ENCODE data around the gene ABHD8. TPM values are rescaled to one million over a fixed set of nuclear protein-coding genes. Genes with fewer than 3 reads are reported as not detected.
A peak's percentile ranks its signal among the peaks of the same experiment; 100 is the strongest.

The ABHD8 gene
- total and polyA plus RNA-seq, 3 donors from 2014 or later, result 27.1 to 70.7 (median 49.1) TPM

DNA sequence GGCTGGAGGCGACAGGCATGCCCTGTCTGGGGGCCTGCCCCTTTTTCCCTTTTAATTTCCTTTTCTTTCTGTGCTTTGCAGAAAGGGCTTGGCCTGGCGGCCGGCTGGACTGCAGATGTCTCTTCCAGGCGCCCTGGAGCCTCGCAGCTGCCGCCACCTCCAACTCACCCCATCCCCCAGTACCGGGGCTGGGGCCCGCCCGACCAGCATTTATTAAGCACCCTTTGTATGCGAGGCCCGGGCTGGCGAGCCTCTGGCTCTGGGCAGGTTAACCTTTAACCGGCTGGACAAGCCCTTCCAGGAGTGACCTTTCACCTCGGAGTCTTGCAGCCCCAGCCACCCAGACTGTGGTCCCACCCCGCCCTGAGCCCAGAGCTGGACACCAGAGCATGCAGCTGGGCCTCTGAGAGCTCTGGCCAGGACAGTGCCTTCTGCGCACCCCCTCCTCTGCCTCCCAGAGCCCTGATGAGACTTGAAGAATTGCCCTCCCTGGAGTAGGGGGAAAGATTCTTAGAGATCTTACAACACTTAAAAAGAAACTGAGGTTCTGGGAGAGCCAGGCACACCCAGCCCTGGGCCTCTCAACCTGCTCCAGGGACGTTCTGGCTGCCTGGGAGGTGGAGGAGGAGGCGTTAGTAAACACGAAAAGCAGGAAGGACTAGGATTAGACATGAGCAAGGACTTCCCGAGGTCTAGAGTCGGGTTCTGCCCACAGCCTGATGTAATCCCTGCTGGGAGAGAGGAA lies 56.4 kb downstream of the ABHD8 start:
- DNase-seq, result peak; percentile 54
- Histone ChIP-seq H3K9me3 (no peaks in the 10 kb centered on the region), H3K27me3 (no peaks in the 10 kb centered on the region), H3K27ac (peak overlapping the region; percentile 73 to 82), H3K4me3 (peak overlapping the region; percentile 45 to 71), H3K36me3 (ENCODE audit: low read depth, missing control alignments) (no peaks in the 10 kb centered on the region), H3K4me1 (peaks cover 31% of the 10 kb centered on the region)
- 10 to 11% methylated on average over 18 to 21 of the region's 21 CpGs for WGBS, 2 donors
- no peak for TF ChIP-seq POLR2A (IDR thresholded peaks at IDR 0.05)
- TF ChIP-seq, protein P1, sequence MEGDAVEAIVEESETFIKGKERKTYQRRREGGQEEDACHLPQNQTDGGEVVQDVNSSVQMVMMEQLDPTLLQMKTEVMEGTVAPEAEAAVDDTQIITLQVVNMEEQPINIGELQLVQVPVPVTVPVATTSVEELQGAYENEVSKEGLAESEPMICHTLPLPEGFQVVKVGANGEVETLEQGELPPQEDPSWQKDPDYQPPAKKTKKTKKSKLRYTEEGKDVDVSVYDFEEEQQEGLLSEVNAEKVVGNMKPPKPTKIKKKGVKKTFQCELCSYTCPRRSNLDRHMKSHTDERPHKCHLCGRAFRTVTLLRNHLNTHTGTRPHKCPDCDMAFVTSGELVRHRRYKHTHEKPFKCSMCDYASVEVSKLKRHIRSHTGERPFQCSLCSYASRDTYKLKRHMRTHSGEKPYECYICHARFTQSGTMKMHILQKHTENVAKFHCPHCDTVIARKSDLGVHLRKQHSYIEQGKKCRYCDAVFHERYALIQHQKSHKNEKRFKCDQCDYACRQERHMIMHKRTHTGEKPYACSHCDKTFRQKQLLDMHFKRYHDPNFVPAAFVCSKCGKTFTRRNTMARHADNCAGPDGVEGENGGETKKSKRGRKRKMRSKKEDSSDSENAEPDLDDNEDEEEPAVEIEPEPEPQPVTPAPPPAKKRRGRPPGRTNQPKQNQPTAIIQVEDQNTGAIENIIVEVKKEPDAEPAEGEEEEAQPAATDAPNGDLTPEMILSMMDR (IDR thresholded peaks at IDR 0.05), result no peak
- intact Hi-C loops (cut with DNase I; ENCODE audit: low total_unique reads), result no loop called here

DNA sequence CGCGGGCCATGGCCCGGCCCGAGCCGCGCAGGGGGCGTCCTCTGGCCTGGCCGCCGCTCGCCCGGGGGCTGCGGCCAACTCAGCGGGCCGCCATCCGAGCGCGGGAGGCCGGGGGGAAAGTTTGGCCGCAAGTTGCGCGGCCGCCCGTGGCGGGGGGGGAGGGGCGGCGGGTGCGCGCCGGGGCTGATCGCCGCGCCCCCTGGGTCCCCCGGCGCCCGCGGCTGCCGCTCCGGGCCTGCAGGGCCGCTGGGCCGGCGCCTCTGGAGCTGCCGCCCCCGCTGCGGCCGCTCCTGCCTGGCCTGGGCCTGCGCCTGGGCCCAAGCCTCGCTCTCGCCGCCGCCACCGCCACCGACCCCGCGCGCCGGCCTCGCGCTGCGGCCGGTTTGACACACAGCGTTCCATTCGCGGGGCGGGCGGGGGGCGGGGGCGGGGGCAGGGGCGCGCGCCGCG lies 57.7 kb downstream of the ABHD8 start, which contains the start of gene NR2F6:
Gene NR2F6, minus strand, starts transcription at position 385 of the 450 bp plus-strand sequence. CDS start 699 bp downstream, outside the sequence.
- TF ChIP-seq, protein P1 (IDR thresholded peaks at IDR 0.05), result no peak
- TF ChIP-seq POLR2A (IDR thresholded peaks at IDR 0.05), result no peak
- intact Hi-C loops (cut with DNase I; ENCODE audit: low total_unique reads), result no loop called here
- Histone ChIP-seq H3K9me3 (no peaks in the 10 kb centered on the region), H3K4me1 (peaks cover 39% of the 10 kb centered on the region), H3K27ac (peak within 1 kb of the TSS; percentile 79 to 82), H3K27me3 (no peaks in the 10 kb centered on the region), H3K4me3 (peak within 1 kb of the TSS; percentile 71 to 80), H3K36me3 (ENCODE audit: low read depth, missing control alignments) (no peaks in the 10 kb centered on the region)
- 1% methylated on average over 37 of the region's 72 CpGs; no CpG with 5 or more reads in 1 of the 2 donors for WGBS, 2 donors
- DNase-seq, result no peak

DNA sequence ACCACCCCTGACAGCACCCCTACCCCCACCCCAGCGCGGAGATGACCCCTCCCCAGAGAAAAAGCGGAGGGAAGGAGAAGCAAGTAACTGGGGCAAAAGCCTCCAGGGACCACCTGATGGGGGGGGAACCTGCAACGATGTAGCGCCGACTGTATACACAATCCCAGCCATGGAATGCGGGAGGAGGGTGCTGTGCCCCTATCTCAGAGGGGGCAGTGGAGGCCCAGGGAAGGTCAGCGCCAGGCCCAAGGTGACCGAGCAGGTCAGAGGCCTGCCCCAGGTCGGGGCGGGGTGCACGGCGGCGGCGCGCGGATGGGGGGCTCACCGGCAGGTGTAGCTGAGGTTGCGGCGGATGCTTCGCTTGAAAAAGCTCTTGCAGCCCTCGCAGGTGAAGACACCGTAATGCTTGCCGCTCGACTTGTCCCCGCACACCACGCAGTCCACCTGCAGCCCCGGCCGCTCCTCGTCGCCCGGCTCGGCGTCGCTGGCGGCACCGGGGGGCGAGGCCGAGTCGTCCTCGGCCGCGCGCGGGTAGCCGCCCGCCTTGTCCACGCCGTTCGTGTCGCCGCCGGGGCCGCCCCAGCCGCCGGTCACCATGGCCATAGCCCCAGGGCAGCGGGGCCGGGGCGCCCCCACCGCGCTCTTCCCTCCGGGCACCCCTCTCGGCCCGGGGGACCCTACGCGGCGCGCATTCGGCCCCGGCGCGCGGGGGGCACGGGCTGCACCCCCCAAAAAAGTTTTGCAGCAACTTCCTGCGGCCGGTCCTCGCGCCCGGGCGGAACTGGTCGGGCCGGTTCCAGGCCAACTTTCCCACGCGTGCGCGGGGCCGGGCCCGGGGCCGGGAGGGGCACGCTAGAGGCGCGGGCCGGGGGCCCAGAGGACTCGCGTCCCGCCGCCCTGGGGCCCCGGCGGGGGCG lies 58.3 kb downstream of the ABHD8 start:
- DNase-seq, result no peak
- Histone ChIP-seq H3K9me3 (no peaks in the 10 kb centered on the region), H3K27me3 (no peaks in the 10 kb centered on the region), H3K27ac (peak overlapping the region; percentile 79 to 82), H3K4me3 (peak overlapping the region; percentile 71 to 80), H3K4me1 (peaks cover 44% of the 10 kb centered on the region), H3K36me3 (ENCODE audit: low read depth, missing control alignments) (no peaks in the 10 kb centered on the region)
- intact Hi-C loops (cut with DNase I; ENCODE audit: low total_unique reads), result no loop called here
- TF ChIP-seq POLR2A (IDR thresholded peaks at IDR 0.05), result no peak
- 0% methylated on average over 6 to 31 of the region's 100 CpGs for WGBS, 2 donors

DNA sequence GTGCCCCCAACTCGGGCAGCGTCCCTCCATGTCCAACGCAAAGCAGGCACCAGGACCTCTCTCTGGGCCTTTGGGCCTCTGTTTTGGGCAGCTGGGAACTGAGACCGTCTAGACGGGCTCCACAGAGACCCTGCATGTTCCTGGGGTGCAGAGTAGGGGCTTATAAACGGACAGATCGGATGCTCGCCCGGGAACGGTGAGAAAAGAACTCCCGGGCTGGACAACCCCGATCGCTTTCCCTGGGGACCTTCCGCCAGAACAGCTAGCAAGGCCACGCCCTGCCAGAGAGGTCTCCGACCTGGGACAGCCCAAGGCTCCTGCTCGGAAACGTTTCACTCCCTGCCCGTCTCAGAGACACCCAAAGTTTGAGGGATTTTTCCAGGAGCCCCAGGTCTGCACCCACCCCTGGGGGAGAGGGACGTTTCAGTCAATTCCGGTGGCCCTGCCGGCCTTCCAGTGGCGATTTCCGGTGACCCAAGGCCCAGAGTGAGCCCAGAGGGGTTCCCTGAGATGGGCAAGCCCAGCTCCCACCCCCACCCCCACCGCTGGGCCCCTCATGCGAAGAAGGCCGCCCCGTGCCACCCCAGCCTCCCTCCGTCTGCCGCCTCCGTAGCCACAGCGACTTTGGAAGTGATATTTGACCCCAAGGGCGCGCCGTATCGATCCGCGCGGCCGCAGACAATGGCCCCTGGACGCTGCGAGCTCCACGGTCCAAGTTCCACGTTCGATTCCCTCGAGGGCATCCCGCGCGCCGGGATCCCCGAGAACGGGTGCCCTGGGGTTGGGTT lies 59.2 kb downstream of the ABHD8 start:
- intact Hi-C loops (cut with DNase I; ENCODE audit: low total_unique reads), result no loop called here
- H3K4me1 ChIP-seq, result peaks cover 45% of the 10 kb centered on the region
- DNase-seq, result peak; percentile 75

More for the DNA sequence above, 59.2 kb downstream of the ABHD8 start:
- WGBS, 2 donors, result 0 to 2% methylated on average over 3 to 52 of the region's 52 CpGs
- Histone ChIP-seq H3K27me3 (no peaks in the 10 kb centered on the region), H3K36me3 (ENCODE audit: low read depth, missing control alignments) (no peaks in the 10 kb centered on the region), H3K9me3 (no peaks in the 10 kb centered on the region), H3K4me3 (peak overlapping the region; percentile 71 to 80), H3K27ac (peak overlapping the region; percentile 79 to 82)
- no peak for TF ChIP-seq POLR2A (IDR thresholded peaks at IDR 0.05)
- TF ChIP-seq, protein P1 (IDR thresholded peaks at IDR 0.05), result no peak

All from testis (tissue), 3 donors.